A673 (cell line): ENCODE data around the gene SPON2.

Source experiments
- EZH2 ChIP-seq: fragments of 200-600 bp; sonication (generic); IDR thresholded peaks from 2 replicates; pipeline ENCODE4 v1.6.1; 2017; ENCODE audit warnings: borderline replicate concordance, low read depth, mild to moderate bottlenecking, mixed read lengths, antibody characterized with exemption, low read length; ENCODE audit not compliant: poor library complexity, severe bottlenecking
- TF ChIP-seq, protein P1 (sequence below): fragments of 300-800, 200-600 bp; sonication (generic); conservative IDR thresholded peaks from 2 replicates; pipeline ENCODE4 v1.5.1; 2017; ENCODE audit warnings: low read depth, mild to moderate bottlenecking, antibody characterized with exemption, low read length, moderate library complexity, mixed read lengths

DNA sequence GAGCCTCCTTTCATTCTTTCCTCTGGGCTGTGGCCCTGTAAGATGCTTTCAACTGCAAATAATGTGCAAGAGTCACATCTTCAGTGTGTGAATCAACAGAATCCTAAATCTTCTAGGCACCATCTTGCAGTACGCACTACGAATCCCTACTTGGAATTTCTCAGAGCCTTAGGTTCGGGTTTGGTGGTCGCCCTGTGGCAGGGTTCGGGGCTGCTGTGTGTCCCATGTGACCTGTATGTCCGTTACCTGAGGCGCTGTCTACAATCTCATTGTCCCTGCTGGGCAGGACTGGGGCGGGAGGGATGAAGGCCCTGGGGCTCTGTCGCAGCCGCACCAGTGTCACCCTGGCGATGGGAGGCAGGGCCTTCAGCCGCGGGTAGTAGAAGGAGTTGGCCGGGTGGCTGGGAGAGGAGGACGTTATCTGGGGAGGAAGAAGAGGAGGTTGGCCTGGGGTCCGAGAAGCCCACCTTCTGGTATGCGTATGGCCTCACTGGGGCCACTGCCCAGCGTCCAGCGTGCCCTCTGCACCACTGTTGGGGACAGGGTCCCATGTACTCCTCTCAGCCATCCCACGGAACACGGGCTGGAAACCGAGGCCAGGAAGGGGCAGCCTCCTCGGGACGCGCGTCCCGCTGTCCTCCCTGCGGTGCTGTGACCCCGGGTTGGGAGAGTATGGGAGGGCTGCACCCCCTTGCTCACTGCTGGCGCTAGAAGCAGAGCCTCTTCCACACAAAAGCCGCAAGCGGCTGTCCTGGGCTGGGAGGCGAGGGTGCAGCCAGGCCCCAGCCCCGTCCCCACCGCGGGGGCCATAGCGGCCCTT lies 2.0 kb downstream of the SPON2 start:
- TF ChIP-seq EZH2 = no peak
- TF ChIP-seq, protein P1, sequence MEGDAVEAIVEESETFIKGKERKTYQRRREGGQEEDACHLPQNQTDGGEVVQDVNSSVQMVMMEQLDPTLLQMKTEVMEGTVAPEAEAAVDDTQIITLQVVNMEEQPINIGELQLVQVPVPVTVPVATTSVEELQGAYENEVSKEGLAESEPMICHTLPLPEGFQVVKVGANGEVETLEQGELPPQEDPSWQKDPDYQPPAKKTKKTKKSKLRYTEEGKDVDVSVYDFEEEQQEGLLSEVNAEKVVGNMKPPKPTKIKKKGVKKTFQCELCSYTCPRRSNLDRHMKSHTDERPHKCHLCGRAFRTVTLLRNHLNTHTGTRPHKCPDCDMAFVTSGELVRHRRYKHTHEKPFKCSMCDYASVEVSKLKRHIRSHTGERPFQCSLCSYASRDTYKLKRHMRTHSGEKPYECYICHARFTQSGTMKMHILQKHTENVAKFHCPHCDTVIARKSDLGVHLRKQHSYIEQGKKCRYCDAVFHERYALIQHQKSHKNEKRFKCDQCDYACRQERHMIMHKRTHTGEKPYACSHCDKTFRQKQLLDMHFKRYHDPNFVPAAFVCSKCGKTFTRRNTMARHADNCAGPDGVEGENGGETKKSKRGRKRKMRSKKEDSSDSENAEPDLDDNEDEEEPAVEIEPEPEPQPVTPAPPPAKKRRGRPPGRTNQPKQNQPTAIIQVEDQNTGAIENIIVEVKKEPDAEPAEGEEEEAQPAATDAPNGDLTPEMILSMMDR = no peak
